Measurements from ENCODE around the gene PSG6.
"Not testable (repeated sequence)": the region's sequence is repeated elsewhere in the genome, so short reads cannot be mapped to it uniquely, and the experiment has no call there.

The PSG6 gene

DNA sequence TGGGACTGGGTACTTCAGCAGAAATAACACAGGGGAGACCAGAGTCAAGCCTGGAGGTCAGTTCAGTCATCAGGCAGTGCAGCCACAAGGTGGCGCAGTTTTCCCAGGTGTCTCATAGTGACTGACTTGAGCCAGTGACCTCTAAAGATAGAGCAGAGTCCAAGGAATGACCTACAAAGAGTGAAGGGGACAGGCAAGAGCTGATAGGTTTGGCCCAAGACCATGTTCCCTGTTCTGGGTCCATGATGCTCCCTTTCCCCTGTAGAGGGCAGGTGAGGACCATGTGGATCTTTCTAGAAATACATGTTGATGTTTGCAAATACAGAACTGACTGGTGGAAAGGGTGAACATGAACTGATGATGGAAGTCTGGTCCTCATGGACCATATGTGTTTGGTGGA, 12.5 kb upstream of the PSG6 start:
- not testable (repeated sequence) for H3K9ac ChIP-seq (ENCODE audit: low read depth, low read length, poor library complexity, severe bottlenecking); H3K27me3 ChIP-seq (ENCODE audit: insufficient read depth, low read length, poor library complexity, severe bottlenecking); H4K20me1 ChIP-seq (ENCODE audit: insufficient read depth, low read length, poor library complexity, severe bottlenecking); H3K79me2 ChIP-seq (ENCODE audit: insufficient read depth, low read length); H3K9me3 ChIP-seq (ENCODE audit: insufficient read depth, low read depth, low read length); H3F3A ChIP-seq (ENCODE audit: low read depth); H3K9me2 ChIP-seq (replicated peaks; ENCODE audit: low read depth, low read length); H3K4me3 ChIP-seq (ENCODE audit: low read length, poor library complexity, severe bottlenecking); H3K4me2 ChIP-seq (ENCODE audit: low read depth, low read length, poor library complexity, severe bottlenecking); H3K36me3 ChIP-seq (ENCODE audit: insufficient read depth, low read length); H2AFZ ChIP-seq (ENCODE audit: low read length); H3K4me1 ChIP-seq (ENCODE audit: insufficient read depth, low read length, poor library complexity, severe bottlenecking)
- TF ChIP-seq, protein P1, sequence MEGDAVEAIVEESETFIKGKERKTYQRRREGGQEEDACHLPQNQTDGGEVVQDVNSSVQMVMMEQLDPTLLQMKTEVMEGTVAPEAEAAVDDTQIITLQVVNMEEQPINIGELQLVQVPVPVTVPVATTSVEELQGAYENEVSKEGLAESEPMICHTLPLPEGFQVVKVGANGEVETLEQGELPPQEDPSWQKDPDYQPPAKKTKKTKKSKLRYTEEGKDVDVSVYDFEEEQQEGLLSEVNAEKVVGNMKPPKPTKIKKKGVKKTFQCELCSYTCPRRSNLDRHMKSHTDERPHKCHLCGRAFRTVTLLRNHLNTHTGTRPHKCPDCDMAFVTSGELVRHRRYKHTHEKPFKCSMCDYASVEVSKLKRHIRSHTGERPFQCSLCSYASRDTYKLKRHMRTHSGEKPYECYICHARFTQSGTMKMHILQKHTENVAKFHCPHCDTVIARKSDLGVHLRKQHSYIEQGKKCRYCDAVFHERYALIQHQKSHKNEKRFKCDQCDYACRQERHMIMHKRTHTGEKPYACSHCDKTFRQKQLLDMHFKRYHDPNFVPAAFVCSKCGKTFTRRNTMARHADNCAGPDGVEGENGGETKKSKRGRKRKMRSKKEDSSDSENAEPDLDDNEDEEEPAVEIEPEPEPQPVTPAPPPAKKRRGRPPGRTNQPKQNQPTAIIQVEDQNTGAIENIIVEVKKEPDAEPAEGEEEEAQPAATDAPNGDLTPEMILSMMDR (conservative IDR thresholded peaks at IDR 0.05; ENCODE audit: low read length) = peak; percentile 53

DNA sequence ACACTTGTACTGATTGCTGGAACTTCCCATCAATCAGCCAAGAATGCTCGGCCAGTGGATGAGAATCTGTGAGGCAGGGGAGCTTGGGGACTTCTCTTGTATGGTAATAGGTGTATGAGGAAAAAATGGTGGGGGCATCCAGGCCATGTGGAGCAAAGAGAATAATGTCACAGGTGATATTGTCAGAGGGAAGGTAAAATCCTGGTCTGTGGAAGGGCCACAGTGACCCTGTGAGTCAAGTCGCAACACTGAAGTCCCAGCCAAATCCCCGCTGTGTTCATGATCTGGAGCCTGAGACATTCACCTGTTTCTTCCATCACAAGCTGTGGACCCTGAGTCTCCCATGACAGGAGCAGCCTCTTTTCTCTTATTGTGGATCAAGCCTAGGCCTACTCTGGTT, 11.2 kb upstream of the PSG6 start:
- no peaks in the 10 kb centered on the region for H3K79me2 ChIP-seq (ENCODE audit: insufficient read depth, low read length)
- H3K9me3 ChIP-seq (ENCODE audit: insufficient read depth, low read depth, low read length) = no peaks in the 10 kb centered on the region
- H3K4me2 ChIP-seq (ENCODE audit: low read depth, low read length, poor library complexity, severe bottlenecking) = no peak overlapping the region
- H2AFZ ChIP-seq (ENCODE audit: low read length) = no peak overlapping the region
- no peaks in the 10 kb centered on the region for H4K20me1 ChIP-seq (ENCODE audit: insufficient read depth, low read length, poor library complexity, severe bottlenecking)
- no peaks in the 10 kb centered on the region for H3K36me3 ChIP-seq (ENCODE audit: insufficient read depth, low read length)
- no peaks in the 10 kb centered on the region for H3K9me2 ChIP-seq (replicated peaks; ENCODE audit: low read depth, low read length)
- H3K4me1 ChIP-seq (ENCODE audit: insufficient read depth, low read length, poor library complexity, severe bottlenecking) = no peaks in the 10 kb centered on the region
- H3K4me3 ChIP-seq (ENCODE audit: low read length, poor library complexity, severe bottlenecking) = no peak overlapping the region
- TF ChIP-seq, protein P1 (conservative IDR thresholded peaks at IDR 0.05; ENCODE audit: low read length) = no peak
- H3F3A ChIP-seq (ENCODE audit: low read depth) = no peaks in the 10 kb centered on the region
- no peak overlapping the region for H3K9ac ChIP-seq (ENCODE audit: low read depth, low read length, poor library complexity, severe bottlenecking)
- no peaks in the 10 kb centered on the region for H3K27me3 ChIP-seq (ENCODE audit: insufficient read depth, low read length, poor library complexity, severe bottlenecking)

DNA sequence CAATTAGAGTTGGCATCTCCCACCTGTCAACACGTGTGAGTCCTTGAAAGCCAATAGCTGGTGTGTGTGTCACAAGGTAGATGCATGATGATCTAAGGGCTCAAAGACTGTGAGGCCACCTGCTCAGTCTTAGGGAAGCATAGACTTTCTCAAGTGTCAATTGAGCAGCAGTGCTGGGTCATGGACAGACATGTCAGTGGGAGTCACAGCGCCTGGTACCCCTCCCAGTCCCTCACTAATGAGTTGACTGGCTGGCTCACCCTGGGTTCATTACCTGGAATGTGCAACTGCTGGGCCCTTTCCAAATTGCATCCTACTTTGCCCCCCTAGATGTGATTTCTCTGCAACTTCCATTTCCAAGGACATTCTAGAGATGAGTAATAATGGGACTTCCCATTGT, 9.1 kb upstream of the PSG6 start:
- TF ChIP-seq, protein P1 (conservative IDR thresholded peaks at IDR 0.05; ENCODE audit: low read length) = no peak
- no peak for TF ChIP-seq EZH2phosphoT487 (IDR thresholded peaks at IDR 0.05; ENCODE audit: borderline replicate concordance)
- Histone ChIP-seq H3K9me2 (replicated peaks; ENCODE audit: low read depth, low read length) (no peaks in the 10 kb centered on the region), H4K20me1 (ENCODE audit: insufficient read depth, low read length, poor library complexity, severe bottlenecking) (no peaks in the 10 kb centered on the region), H3K9ac (ENCODE audit: low read depth, low read length, poor library complexity, severe bottlenecking) (no peak overlapping the region), H2AFZ (ENCODE audit: low read length) (no peak overlapping the region), H3K27me3 (ENCODE audit: insufficient read depth, low read length, poor library complexity, severe bottlenecking) (no peaks in the 10 kb centered on the region), H3K4me1 (ENCODE audit: insufficient read depth, low read length, poor library complexity, severe bottlenecking) (no peaks in the 10 kb centered on the region), H3K4me3 (ENCODE audit: low read length, poor library complexity, severe bottlenecking) (no peak overlapping the region), H3K9me3 (ENCODE audit: insufficient read depth, low read depth, low read length) (no peaks in the 10 kb centered on the region), H3F3A (ENCODE audit: low read depth) (no peaks in the 10 kb centered on the region), H3K79me2 (ENCODE audit: insufficient read depth, low read length) (no peaks in the 10 kb centered on the region), H3K4me2 (ENCODE audit: low read depth, low read length, poor library complexity, severe bottlenecking) (no peak overlapping the region), H3K36me3 (ENCODE audit: insufficient read depth, low read length) (no peaks in the 10 kb centered on the region)

Measured in Loucy (cell line).